Activated CD4-positive, CD25-positive, alpha-beta regulatory T cell treated with anti-CD3 and anti-CD28 coated beads, Interleukin-2, amount 50 U/mL, for 24 hours (primary cell): ENCODE results near the gene IFI35.
"Not testable (repeated sequence)": the region's sequence is repeated elsewhere in the genome, so short reads cannot be mapped to it uniquely, and the experiment has no call there.

ENCODE experiments used
- ATAC-seq, 2 donors: fragments of 150-1000 bp; cut with Tn5 transposase; one replicate each; pipeline ENCODE4 v1.10.0; 2021; ENCODE audit warnings: mild to moderate bottlenecking in 1 of 2, moderate library complexity in 1 of 2

Gene IFI35

GRCh38 chr17:43006639-43007551 lies at the start of gene IFI35:
Gene IFI35 (plus strand): TSS chr17:43006784. CDS start chr17:43006948, 164 bp downstream.
- peak; percentile 98 for ATAC-seq

GRCh38 chr17:42964161-42964932 lies 42.2 kb upstream of the IFI35 start, which contains the start of gene AARSD1:
Gene AARSD1 (minus strand): TSS chr17:42964454. CDS start chr17:42964440, 14 bp downstream.
- ATAC-seq = peak; percentile 98 to 100

DNA sequence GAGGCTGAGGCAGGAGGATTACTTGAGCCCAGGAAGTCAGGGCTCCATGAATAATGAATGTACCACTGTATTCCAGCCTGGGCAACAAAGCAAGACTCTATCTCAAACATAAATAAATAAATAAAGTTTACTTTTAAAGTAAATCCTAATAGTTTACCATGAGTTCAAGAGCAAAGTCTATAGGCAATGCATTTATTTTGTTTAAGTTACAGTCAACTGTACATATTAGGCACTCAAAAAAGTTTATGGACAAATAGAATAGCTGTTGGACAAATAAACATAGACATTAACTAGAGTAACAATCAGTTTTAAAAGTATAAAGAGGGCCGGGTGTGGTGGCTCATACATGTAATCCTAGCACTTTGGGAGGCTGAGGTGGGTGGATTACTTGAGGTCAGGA lies 38.7 kb upstream of the IFI35 start:
- no peak for ATAC-seq

DNA sequence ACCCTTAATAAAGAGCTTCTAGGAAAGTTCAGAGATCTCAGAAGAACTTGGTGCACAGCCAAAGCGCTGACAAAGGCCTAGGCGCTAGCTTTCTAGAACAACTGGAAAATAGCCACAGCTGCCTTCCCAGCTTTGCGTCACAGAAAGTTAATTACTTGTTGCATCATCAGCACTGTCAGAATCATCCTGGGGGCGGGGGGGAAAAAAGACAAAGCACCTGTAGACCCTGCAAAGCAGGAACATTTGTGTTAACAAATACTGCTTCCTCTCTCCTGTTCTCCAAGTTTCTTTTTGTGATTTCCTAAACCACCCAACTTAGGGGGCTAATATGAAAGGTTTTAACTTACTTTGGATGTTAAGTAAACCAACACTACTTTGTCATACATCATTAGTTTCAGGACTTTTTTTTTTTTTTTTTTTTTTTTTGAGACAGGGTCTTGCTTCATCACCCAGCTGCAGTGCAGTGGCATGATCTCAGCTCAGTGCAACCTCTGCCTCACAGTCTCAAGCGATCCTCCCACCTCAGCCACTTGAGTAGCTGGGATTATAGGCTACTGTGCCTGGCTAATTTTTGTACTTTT lies 37.5 kb upstream of the IFI35 start:
- ATAC-seq = no peak

DNA sequence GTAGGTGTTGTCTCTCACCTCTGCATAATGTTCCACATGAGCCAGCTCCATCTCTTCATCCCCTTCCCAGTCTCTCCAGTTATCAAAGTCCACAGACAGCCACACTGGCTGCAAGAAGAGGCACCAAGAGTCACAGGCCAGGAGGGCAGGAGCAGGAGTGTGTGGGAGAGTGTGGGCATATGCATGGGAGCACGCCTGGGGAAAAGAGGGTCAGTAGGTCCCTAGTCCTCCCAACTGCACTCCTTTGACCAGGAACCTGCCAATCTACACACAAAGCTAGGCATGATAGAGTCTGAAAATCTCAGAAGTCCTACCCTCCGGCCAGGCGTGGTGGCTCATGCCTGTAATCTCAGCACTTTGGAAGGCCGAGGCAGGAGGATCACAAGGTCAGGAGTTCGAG lies 35.0 kb upstream of the IFI35 start:
- no peak for ATAC-seq

DNA sequence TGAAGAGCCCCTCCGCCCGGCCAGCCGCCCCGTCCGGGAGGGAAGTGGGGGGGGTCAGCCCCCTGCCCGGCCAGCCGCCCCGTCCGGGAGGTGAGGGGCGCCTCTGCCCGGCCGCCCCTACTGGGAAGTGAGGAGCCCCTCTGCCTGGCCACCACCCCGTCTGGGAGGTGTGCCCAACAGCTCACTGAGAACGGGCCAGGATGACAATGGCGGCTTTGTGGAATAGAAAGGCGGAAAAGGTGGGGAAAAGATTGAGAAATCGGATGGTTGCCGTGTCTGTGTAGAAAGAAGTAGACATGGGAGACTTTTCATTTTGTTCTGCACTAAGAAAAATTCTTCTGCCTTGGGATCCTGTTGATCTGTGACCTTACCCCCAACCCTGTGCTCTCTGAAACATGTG lies 33.3 kb upstream of the IFI35 start:
- ATAC-seq = not testable (repeated sequence)

DNA sequence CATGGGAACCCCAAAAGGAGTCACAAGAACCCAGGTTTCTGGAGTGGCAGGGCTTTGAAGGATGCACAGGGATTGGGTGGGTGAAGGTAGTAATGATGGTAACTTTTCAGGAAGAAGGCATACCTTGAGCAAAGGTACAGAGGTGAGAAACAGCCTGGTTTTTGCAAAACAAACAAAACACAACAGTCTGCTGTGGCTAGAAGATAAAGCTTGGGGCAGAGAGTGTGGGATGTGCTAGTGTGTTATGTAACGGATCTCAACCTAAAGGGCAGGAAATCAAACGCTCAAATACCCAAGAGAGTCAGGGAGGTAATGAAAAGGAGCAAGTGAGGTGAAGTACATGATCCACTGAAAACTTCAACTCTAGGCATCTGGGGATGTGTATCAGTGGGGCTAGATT lies 31.3 kb upstream of the IFI35 start:
- no peak for ATAC-seq

- not testable (repeated sequence) for ATAC-seq
Observed at GRCh38 chr17:42975701-42976100, 30.9 kb upstream of the IFI35 start.

- peak; percentile 46 to 50 for ATAC-seq
Observed at GRCh38 chr17:42979511-42980273, 26.9 kb upstream of the IFI35 start, which contains the start of gene PTGES3L. Gene PTGES3L (minus strand): TSS chr17:42980080. CDS start chr17:42980053, 27 bp downstream.

GRCh38 chr17:42980274-42980765 lies 26.3 kb upstream of the IFI35 start, which contains the start of gene RUNDC1:
Gene RUNDC1 (plus strand): TSS chr17:42980565. CDS start chr17:42980577, 12 bp downstream.
- peak; percentile 81 to 82 for ATAC-seq

DNA sequence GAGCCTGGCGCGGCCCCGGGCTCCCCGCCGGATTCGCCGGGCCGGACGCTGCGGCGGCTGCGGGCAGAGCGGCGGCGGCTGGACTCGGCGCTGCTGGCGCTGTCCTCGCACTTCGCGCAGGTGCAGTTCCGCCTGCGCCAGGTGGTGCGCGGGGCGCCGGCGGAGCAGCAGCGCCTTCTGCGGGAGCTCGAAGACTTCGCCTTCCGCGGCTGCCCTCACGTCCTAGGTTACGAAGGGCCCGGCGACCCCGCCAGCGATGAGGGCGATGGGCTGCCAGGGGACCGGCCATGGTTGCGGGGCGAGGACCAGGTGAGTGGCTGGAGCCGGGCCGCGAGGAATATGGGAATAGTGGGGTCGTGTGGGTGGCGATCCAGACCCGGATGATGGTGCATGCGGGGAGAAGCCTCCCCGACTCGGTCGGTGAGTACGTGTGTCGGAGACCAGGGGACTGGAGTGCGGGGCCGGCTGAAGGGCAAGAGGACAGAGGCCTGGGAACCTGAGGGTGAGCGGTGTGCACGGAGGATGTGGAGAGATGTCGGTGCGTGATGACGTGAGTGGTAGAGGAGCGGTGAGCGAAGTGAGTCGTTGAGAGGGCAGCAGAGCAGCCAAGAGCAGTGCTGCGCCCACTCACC lies 25.7 kb upstream of the IFI35 start:
- peak; percentile 84 to 86 for ATAC-seq

DNA sequence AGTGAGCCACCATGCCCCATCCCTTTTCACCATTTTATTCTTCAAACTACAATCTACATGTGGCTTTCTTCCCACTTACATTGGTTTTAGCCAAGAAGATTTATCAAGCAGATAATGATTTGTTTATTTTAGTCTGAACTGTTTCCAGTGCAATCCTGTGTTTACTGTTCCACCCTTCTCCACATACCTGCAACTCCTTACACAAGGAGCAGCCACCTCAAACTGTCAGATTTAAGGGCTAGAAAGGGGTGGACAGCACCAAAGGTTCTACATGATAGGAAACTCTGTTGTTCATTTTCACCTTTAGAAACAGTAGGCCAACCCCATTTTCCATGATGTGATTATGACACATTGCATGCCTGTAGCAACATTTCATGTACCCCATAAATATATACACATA lies 24.3 kb upstream of the IFI35 start:
- no peak for ATAC-seq

- no peak for ATAC-seq
Observed at GRCh38 chr17:42985225-42985624, 21.4 kb upstream of the IFI35 start.

- no peak for ATAC-seq
Observed at GRCh38 chr17:42989141-42989540, 17.4 kb upstream of the IFI35 start.

- ATAC-seq = no peak
Observed at GRCh38 chr17:42989726-42990652, 16.6 kb upstream of the IFI35 start.

DNA sequence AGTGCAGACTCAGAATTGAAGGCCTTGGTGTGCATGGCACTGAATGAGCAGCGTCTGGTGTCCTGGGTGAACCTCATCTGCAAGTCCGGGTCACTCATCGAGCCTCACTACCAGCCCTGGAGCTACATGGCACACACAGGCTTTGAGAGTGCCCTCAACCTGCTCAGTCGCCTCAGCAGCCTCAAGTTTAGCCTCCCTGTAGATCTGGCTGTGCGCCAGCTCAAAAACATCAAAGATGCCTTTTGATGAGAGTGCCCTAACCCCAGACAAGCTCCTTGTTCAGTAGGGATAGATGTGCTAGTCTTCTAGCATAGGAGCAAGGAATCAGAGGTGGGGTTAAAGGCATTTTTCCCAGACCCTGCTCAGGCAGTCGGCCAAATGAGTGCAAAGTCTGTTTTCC lies 15.1 kb upstream of the IFI35 start:
- no peak for ATAC-seq

DNA sequence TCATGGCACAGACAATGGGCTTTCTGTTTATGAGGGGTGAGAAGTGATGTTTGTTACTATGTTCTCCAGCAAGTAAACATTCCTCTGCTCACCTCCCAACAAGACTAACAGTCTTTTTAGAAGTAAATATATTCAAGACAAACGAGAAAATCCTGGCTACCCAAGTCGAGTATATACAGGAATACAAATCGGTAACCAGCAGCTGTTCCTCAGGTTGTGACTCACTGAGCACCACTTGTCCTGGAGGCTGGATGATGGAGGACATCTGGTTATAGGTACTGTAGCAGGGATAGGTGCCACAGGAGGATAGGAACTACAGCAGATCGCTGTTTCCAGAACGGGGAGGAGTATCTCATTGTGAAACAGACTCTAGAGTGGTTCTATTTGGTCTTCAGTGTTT lies 13.7 kb upstream of the IFI35 start:
- ATAC-seq = no peak

DNA sequence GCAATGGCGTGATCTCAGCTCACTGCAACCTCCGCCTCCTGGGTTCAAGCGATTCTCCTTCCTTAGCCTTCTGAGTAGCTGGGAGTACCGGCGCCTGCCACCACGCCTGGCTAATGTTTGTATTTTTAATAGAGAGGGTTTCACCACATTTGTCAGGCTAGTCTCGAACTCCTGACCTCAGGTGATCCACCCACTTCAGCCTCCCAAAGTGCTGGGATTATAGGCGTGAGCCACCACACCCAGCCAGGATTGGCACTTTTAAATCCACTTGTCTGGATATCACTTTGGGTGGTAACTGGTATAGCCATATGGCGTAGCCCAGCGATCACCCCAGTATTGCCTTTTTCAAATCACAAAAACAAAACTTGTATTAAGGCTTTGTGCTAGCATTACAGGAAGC lies 12.7 kb upstream of the IFI35 start:
- ATAC-seq = not testable (repeated sequence)

DNA sequence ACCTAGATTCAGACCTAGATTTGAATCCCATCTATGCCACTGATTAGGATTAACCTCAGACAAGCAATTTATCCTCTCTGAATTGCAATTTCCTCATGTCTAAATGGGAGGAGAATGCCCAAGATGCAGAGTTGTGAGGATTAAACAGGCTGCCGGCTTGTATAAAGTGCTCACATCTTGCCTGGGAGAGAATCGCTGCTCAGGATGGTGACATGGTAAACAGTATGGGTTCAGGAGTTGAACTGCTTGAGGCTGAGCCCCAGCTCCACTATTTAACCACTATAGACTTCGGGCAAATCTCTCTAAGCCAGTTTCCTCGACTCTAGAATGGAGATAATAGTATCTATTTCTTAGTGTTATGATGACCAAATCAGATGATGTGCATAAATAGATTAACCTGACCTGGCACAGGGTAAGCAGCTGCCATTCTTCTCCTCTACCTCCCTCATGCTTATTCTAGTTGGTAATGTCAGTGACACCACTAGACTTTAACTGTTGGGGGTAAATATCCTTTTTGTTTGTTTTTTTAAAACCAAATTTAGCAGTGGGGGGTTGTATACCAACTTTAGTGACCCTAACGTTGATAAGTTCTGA lies 9.1 kb upstream of the IFI35 start:
- no peak for ATAC-seq
